A172 (cell line): Measurements from ENCODE around the gene KLK3. TPM values are rescaled to one million over a fixed set of nuclear protein-coding genes. Genes with fewer than 3 reads are reported as not detected.
A peak's percentile ranks its signal among the peaks of the same experiment; 100 is the strongest.
"Not testable (repeated sequence)": the region's sequence is repeated elsewhere in the genome, so short reads cannot be mapped to it uniquely, and the experiment has no call there.

ENCODE experiments used
- DNase-seq: peaks from one replicate; pipeline ENCODE4 v3.0.0-alpha.2; 2015; ENCODE audit warnings: low spot score
- total RNA-seq: library from RNA; depleted of rRNA; stranded (reverse); fragments of >200 nt; shearing (Covaris generic); gene quantifications from 2 replicates; pipeline ENCODE4 v1.2.3, GENCODE V29; 2014

KLK3 gene
- total RNA-seq, 1 experiment from 2014 or later = not detected

DNA sequence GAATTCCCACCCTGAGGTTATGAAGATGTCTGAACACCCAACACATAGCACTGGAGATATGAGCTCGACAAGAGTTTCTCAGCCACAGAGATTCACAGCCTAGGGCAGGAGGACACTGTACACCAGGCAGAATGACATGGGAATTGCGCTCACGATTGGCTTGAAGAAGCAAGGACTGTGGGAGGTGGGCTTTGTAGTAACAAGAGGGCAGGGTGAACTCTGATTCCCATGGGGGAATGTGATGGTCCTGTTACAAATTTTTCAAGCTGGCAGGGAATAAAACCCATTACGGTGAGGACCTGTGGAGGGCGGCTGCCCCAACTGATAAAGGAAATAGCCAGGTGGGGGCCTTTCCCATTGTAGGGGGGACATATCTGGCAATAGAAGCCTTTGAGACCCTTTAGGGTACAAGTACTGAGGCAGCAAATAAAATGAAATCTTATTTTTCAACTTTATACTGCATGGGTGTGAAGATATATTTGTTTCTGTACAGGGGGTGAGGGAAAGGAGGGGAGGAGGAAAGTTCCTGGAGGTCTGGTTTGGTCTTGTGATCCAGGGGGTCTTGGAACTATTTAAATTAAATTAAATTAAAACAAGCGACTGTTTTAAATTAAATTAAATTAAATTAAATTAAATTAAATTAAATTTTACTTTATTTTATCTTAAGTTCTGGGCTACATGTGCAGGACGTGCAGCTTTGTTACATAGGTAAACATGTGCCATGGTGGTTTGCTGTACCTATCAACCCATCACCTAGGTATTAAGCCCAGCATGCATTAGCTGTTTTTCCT, 7.0 kb downstream of the KLK3 start:
- DNase-seq = no peak

- DNase-seq = no peak
Measured at GRCh38 chr19:50869479-50869878, 14.8 kb downstream of the KLK3 start.

DNA sequence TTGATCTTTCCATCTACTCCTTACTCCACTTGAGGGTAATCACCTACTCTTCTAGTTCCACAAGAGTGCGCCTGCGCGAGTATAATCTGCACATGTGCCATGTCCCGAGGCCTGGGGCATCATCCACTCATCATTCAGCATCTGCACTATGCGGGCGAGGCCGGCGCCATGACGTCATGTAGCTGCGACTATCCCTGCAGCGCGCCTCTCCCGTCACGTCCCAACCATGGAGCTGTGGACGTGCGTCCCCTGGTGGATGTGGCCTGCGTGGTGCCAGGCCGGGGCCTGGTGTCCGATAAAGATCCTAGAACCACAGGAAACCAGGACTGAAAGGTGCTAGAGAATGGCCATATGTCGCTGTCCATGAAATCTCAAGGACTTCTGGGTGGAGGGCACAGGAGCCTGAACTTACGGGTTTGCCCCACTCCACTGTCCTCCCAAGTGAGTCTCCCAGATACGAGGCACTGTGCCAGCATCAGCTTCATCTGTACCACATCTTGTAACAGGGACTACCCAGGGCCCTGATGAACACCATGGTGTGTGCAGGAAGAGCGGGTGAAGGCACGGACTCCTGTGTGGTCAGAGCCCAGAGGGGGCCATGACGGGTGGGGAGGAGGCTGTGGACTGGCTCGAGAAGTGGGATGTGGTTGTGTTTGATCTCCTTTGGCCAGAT, 15.8 kb downstream of the KLK3 start:
- DNase-seq = no peak

GRCh38 chr19:50873056-50873455, 18.3 kb downstream of the KLK3 start, which contains the start of gene KLK2:
Gene KLK2, plus strand, starts transcription at chr19:50873439. Its CDS starts 35 bp downstream, at chr19:50873474.
- DNase-seq = no peak

- no peak for DNase-seq
Measured at GRCh38 chr19:50874211-50874610, 19.5 kb downstream of the KLK3 start.

DNA sequence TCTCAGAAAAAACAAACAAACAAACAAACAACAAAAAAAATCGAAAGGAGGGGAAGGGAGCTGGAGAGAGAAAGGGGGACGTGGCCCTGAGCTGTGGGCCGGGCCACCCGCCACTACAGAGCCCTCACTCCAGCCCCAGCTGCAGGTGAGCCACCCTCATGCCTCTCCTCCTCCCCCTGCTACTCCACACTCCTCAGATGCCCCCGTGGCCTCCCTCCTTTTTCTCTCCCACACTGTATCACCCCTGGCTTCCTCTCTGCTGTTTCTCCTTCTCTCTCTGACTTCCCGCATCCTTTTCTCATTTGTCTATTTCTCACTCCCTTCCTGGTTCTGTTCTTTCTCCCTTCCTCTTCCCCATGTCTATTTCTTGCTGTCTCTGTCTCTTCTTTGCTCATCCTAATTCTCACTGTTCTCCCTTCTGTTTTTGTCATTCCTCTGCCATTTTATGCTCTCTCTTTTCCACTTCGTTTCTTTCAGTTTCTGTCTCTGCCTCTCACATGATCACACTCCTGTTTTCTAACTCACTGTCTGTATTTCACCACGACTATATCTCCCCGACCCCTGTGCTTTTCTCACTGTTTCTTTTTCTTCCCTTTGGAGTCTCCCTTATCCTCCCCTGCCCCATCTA, 21.2 kb downstream of the KLK3 start:
- no peak for DNase-seq

DNA sequence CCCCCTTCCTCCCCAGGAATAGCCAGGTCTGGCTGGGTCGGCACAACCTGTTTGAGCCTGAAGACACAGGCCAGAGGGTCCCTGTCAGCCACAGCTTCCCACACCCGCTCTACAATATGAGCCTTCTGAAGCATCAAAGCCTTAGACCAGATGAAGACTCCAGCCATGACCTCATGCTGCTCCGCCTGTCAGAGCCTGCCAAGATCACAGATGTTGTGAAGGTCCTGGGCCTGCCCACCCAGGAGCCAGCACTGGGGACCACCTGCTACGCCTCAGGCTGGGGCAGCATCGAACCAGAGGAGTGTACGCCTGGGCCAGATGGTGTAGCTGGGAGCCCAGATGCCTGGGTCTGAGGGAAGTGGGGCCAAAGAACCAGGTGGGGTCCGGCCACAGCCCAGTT, 21.7 kb downstream of the KLK3 start:
- DNase-seq = no peak

DNA sequence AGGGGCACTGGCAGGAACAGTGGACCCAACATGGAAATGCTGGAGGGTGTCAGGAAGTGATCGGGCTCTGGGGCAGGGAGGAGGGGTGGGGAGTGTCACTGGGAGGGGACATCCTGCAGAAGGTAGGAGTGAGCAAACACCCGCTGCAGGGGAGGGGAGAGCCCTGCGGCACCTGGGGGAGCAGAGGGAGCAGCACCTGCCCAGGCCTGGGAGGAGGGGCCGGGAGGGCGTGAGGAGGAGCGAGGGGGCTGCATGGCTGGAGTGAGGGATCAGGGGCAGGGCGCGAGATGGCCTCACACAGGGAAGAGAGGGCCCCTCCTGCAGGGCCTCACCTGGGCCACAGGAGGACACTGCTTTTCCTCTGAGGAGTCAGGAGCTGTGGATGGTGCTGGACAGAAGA, 22.6 kb downstream of the KLK3 start:
- DNase-seq = no peak

GRCh38 chr19:50878851-50879250, 24.1 kb downstream of the KLK3 start:
- DNase-seq = no peak

- no peak for DNase-seq
Measured at GRCh38 chr19:50880241-50880640, 25.5 kb downstream of the KLK3 start.

DNA sequence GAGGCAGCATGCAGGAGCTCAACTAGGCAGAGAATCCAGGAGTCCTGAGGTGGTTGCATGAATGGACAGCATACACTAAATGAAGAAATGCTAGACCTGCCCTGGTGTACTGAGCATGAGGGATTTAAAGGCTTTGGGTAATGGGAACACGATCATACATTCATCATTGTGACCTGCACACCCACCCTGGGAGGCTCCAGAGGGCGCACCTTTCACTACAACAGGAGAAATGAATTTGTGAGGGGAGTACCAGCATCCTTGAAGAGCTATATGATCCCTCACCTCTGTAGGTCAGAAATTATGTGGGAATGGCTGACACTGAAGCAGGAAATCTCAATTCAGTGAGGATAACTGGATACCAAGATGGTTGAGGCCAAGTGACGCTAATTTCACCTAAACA, 27.5 kb downstream of the KLK3 start:
- no peak for DNase-seq

GRCh38 chr19:50889638-50890037, 34.9 kb downstream of the KLK3 start:
- no peak for DNase-seq

- DNase-seq = peak; percentile 41
Measured at GRCh38 chr19:50890422-50891252, 35.9 kb downstream of the KLK3 start.

GRCh38 chr19:50891253-50891625, 36.5 kb downstream of the KLK3 start:
- DNase-seq = no peak

DNA sequence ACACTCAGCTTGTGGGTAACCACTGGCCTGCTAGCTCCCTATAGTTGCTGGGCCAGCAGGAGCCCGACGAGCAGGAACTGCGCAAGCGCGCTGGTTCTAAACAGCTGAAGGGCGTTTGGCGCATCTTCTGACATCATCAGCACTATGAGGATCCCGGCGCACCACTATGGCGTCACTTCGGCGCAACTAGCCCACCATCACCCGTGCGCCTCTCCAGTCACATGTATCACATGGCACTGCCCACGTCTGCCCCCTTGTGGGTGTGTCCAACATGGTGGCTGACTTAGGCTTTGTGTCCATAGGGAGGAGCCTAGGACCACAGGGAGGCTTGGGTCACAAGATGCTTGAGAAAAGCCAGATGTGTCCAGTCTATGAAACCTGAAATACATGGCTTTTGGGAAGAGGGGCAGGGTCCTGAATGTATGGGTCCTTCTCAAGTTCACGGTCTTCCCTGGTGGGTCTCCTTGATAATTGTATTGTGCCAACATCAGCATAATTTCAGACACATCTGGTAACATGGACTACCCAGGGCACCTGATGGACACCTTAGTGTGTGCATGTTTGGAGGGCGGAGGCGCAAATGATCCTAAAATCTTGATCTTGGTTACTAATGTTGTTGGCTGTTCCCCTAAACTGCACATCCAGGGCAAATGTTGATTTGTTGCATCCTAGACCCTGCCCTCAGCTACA, 38.5 kb downstream of the KLK3 start:
- no peak for DNase-seq

- DNase-seq = no peak
Measured at GRCh38 chr19:50894478-50895356, 40.0 kb downstream of the KLK3 start.

DNA sequence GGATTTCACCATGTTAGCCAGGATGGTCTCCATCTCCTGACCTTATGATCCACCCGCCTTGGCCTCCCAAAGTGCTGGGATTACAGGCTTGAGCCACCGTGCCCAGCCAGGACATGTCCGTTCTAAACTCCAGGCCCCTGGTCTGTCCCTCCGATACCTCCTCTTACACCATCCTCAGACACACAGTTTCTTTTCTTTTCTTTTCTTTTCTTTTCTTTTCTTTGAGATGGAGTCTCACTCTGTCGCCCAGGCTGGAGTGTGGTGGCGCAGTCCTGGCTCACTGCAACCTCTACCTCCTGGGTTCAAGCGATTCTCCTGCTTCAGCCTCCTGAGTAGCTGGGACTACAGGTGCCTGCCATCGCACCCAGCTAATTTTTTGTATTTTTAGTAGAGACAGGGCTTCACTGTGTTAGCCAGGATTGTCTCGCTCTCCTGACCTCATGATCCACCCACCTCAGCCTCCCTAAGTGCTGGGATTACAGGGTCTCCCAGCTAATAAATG, 41.4 kb downstream of the KLK3 start:
- DNase-seq = not testable (repeated sequence)

- peak; percentile 81 for DNase-seq
Measured at GRCh38 chr19:50896591-50897190, 42.0 kb downstream of the KLK3 start.

- no peak for DNase-seq
Measured at GRCh38 chr19:50897191-50897607, 42.5 kb downstream of the KLK3 start.

GRCh38 chr19:50897612-50898011, 42.9 kb downstream of the KLK3 start:
- DNase-seq = no peak
